Stimulated activated CD8-positive, alpha-beta memory T cell treated with anti-CD3 and anti-CD28 coated beads, Interleukin-2, amount 100 ng/mL, for 1 hour (primary cell): ENCODE data around the gene MBD1.
A peak's percentile ranks its signal among the peaks of the same experiment; 100 is the strongest.
"Not testable (repeated sequence)": the region's sequence is repeated elsewhere in the genome, so short reads cannot be mapped to it uniquely, and the experiment has no call there.

Source experiments
- DNase-seq, 2 donors: peaks; one replicate each; pipeline ENCODE4 v3.0.0-alpha.2; 2020; ENCODE audit warnings: low read depth in 2 of 2

The MBD1 gene

GRCh38 chr18:50297621-50298442 lies 16.5 kb upstream of the MBD1 start:
- peak; percentile 41 to 45 for DNase-seq

- DNase-seq = no peak
These were observed 11.7 kb upstream of the MBD1 start for GRCh38 chr18:50293039-50293438.

GRCh38 chr18:50289108-50289443 lies 7.8 kb upstream of the MBD1 start:
- no peak for DNase-seq

- not testable (repeated sequence) for DNase-seq
These were observed 7.2 kb upstream of the MBD1 start for GRCh38 chr18:50288348-50289107.

- DNase-seq = peak; percentile 92 to 96
These were observed 6.4 kb upstream of the MBD1 start, which contains the start of gene CXXC1 for GRCh38 chr18:50287441-50288347. TSS of gene CXXC1 (minus strand) at chr18:50287692. CDS start at chr18:50287589, 103 bp downstream.

- DNase-seq = no peak
These were observed 5.7 kb upstream of the MBD1 start for GRCh38 chr18:50287028-50287440.

GRCh38 chr18:50286391-50287027 lies 5.2 kb upstream of the MBD1 start:
- DNase-seq = no peak

- no peak for DNase-seq
These were observed 4.5 kb upstream of the MBD1 start for GRCh38 chr18:50285631-50286321.

GRCh38 chr18:50285071-50285470 lies 3.7 kb upstream of the MBD1 start:
- DNase-seq = no peak

- DNase-seq = no peak
These were observed 3.0 kb upstream of the MBD1 start for GRCh38 chr18:50284255-50284885.

- DNase-seq = no peak
These were observed 2.3 kb upstream of the MBD1 start for GRCh38 chr18:50283469-50284209.

GRCh38 chr18:50282521-50283335 lies 1.4 kb upstream of the MBD1 start:
- no peak for DNase-seq

GRCh38 chr18:50281972-50282520 lies 723 bp upstream of the MBD1 start:
- DNase-seq = no peak

GRCh38 chr18:50280707-50281294 lies 522 bp downstream of the MBD1 start:
- DNase-seq = no peak

GRCh38 chr18:50279752-50280151 lies 1.6 kb downstream of the MBD1 start:
- DNase-seq = no peak

GRCh38 chr18:50277942-50278341 lies 3.4 kb downstream of the MBD1 start:
- no peak for DNase-seq

GRCh38 chr18:50276452-50276851 lies 4.9 kb downstream of the MBD1 start:
- DNase-seq = no peak

- no peak for DNase-seq
These were observed 5.8 kb downstream of the MBD1 start for GRCh38 chr18:50275503-50276036.
